Liver (tissue), 3 donors: ENCODE data around the gene CTXN3.

Experiments used
- CTCF ChIP-seq: fragments of 150-350 bp; IDR thresholded peaks from 2 replicates; pipeline ENCODE4 v1.5.1; 2017; ENCODE audit warnings: improper control_type of control experiment, low read depth, low read length; ENCODE audit not compliant: missing input control
- EGR1 ChIP-seq, 2 donors: IDR thresholded peaks; 2 replicates each; pipeline ENCODE4 v1.6.1; 2016 to 2018; ENCODE audit warnings: antibody characterized with exemption in 2 of 2, low read depth in 2 of 2
- FOXA1 ChIP-seq: IDR thresholded peaks from 2 replicates; pipeline ENCODE4 v1.6.1; 2016; ENCODE audit warnings: antibody characterized with exemption
- GABPA ChIP-seq, 2 donors: IDR thresholded peaks in 1 of 2; conservative IDR thresholded peaks in 1 of 2; 2 replicates each; pipeline ENCODE4 v1.6.1; 2016; ENCODE audit warnings: antibody characterized with exemption in 2 of 2, mild to moderate bottlenecking in 1 of 2, moderate library complexity in 1 of 2
- RAD21 ChIP-seq, 2 donors: IDR thresholded peaks; 2 replicates each; pipeline ENCODE4 v1.6.1; 2016; ENCODE audit warnings: antibody characterized with exemption in 2 of 2, mild to moderate bottlenecking in 2 of 2
- REST ChIP-seq: IDR thresholded peaks from 2 replicates; pipeline ENCODE4 v1.6.1; 2016; ENCODE audit warnings: antibody characterized with exemption, mild to moderate bottlenecking
- RXRA ChIP-seq, 2 donors: IDR thresholded peaks; 2 replicates each; pipeline ENCODE4 v1.6.1; 2017 to 2018; ENCODE audit warnings: antibody characterized with exemption in 2 of 2, mild to moderate bottlenecking in 1 of 2
- SP1 ChIP-seq: IDR thresholded peaks from 2 replicates; pipeline ENCODE4 v1.6.1; 2018; ENCODE audit warnings: antibody characterized with exemption, mild to moderate bottlenecking
- TAF1 ChIP-seq: conservative IDR thresholded peaks from 2 replicates; pipeline ENCODE4 v1.6.1; 2016; ENCODE audit warnings: antibody characterized with exemption, mild to moderate bottlenecking
- donor health status: healthy.
- donor health status: healthy.

- TF ChIP-seq CTCF (no peak), EGR1 (IDR thresholded peaks at IDR 0.05; ENCODE audit: low read depth in 2 of 2) (no peak), RXRA (IDR thresholded peaks at IDR 0.05) (no peak), FOXA1 (no peak), REST (no peak), SP1 (no peak), GABPA (IDR thresholded peaks at IDR 0.05 in 1 of 2, conservative IDR thresholded peaks at IDR 0.05 in 1 of 2) (no peak), TAF1 (no peak), RAD21 (IDR thresholded peaks at IDR 0.05) (no peak)
Measured at GRCh38 chr5:127634007-127634406, 14.9 kb upstream of the CTXN3 start.
